Prostate gland (tissue), 2 donors: ENCODE data around the gene SVOP. TPM values are rescaled to one million over a fixed set of nuclear protein-coding genes. Genes with fewer than 3 reads are reported as not detected.

ENCODE experiments used
- DNase-seq: peaks from one replicate; pipeline ENCODE4 v3.0.0-alpha.2; 2019; ENCODE audit warnings: low spot score
- H3K27ac ChIP-seq, 2 donors: fragments of 200-600 bp; sonication (generic); 2 replicates each; pipeline ENCODE4 v1.5.1; 2017 to 2019
- H3K27me3 ChIP-seq: fragments of 200-600 bp; sonication (generic); replicated peaks from 2 replicates; pipeline ENCODE4 v1.5.1; 2019; ENCODE audit not compliant: insufficient read depth
- H3K36me3 ChIP-seq, 2 donors: fragments of 200-600 bp; sonication (generic); 1 replicate in 1 of 2; 2 replicates in 1 of 2; pipeline versions ENCODE4 v1.5.1 to v1.8.1; 2017 to 2019
- H3K4me1 ChIP-seq: fragments of 200-600 bp; sonication (generic); replicated peaks from 2 replicates; pipeline ENCODE4 v1.5.1; 2019
- H3K4me3 ChIP-seq, 2 donors: fragments of 200-600 bp; sonication (generic); 2 replicates each; pipeline ENCODE4 v1.5.1; 2017 to 2019
- H3K9me3 ChIP-seq: fragments of 200-600 bp; sonication (generic); 2 replicates; pipeline ENCODE4 v1.5.1; 2017
- POLR2A ChIP-seq: fragments of 450-650 bp; IDR thresholded peaks from one replicate; pipeline ENCODE4 v1.6.1; 2016; ENCODE audit warnings: antibody characterized with exemption, mild to moderate bottlenecking
- POLR2AphosphoS5 ChIP-seq: sonication (generic); formaldehyde crosslinking; IDR thresholded peaks from one replicate; pipeline ENCODE4 v1.6.1; 2017; ENCODE audit warnings: antibody characterized with exemption
- whole genome bisulfite sequencing: methylation state at CpG from one replicate; pipeline ENCODE4 v1.1.5; 2018; 5-methylcytosine and 5-hydroxymethylcytosine counted together
- intact Hi-C: fragments of 100-400 bp; cut with DNase I; formaldehyde crosslinking; loops from one replicate; pipeline ENCODE4 v1.14.2; 2022
- total RNA-seq, 2 donors: library from RNA; depleted of rRNA; stranded (reverse); fragments of >200 nt; gene quantifications; one replicate each; pipeline ENCODE4 v1.1.0, GENCODE V29; 2016
- TF ChIP-seq, protein P1 (sequence below), 4 experiments: fragments of 200-600 bp in 2 of 4; fragments of 450-650 bp in 2 of 4; sonication (generic) in 2 of 4; IDR thresholded peaks; 1 replicate in 3 of 4; 2 replicates in 1 of 4; pipeline ENCODE4 v1.5.1; 2016 to 2019; ENCODE audit warnings: antibody characterized with exemption in 4 of 4, mild to moderate bottlenecking in 2 of 4, moderate library complexity in 2 of 4

Gene SVOP
- total RNA-seq, 2 donors from 2014 or later, result 0.06 TPM; not detected in 1

DNA sequence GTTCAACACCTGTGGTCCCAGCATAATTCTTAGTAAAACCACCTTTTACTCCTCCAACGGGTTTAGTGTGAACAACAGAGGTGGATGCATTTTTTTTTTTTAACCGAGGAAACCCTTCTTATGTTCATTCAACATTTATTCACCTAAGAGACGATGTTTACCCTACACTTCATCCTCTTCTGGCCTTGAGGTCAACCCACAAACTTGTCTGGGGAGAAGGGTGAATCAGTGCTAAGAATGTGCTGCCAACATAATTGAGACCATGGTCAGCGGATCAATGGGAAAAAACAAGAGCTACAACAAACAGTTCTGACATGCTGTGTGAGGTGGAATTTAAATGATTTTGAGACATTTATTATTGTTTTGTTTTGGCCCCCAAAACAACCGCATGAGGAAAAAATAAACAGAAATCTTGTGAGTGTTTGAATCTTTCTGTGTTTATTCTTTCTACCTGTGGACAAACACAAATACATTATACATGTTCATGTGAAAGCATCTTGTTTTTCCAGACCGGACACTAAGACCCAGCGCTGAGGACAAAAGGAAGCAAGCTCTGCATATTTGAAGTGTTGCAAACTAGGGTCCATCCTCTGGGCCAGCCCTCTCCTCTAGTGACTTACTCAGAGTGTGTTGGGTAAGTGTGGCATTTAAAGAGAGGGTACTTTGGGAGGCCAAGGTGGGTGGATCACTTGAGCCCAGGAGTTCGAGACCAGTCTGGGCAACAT, 26.4 kb upstream of the SVOP start:
- 64% methylated on average over 8 of the region's 8 CpGs for WGBS
- no peaks in the 10 kb centered on the region for H3K27me3 ChIP-seq
- H3K4me3 ChIP-seq, result no peak overlapping the region
- H3K9me3 ChIP-seq, result no peaks in the 10 kb centered on the region
- DNase-seq, result no peak
- TF ChIP-seq, protein P1, sequence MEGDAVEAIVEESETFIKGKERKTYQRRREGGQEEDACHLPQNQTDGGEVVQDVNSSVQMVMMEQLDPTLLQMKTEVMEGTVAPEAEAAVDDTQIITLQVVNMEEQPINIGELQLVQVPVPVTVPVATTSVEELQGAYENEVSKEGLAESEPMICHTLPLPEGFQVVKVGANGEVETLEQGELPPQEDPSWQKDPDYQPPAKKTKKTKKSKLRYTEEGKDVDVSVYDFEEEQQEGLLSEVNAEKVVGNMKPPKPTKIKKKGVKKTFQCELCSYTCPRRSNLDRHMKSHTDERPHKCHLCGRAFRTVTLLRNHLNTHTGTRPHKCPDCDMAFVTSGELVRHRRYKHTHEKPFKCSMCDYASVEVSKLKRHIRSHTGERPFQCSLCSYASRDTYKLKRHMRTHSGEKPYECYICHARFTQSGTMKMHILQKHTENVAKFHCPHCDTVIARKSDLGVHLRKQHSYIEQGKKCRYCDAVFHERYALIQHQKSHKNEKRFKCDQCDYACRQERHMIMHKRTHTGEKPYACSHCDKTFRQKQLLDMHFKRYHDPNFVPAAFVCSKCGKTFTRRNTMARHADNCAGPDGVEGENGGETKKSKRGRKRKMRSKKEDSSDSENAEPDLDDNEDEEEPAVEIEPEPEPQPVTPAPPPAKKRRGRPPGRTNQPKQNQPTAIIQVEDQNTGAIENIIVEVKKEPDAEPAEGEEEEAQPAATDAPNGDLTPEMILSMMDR (IDR thresholded peaks at IDR 0.05), result no peak
- TF ChIP-seq POLR2A (no peak), POLR2AphosphoS5 (no peak)
- H3K36me3 ChIP-seq, result no peaks in the 10 kb centered on the region
- no peak overlapping the region for H3K27ac ChIP-seq
- no peaks in the 10 kb centered on the region for H3K4me1 ChIP-seq
- intact Hi-C loops, result no loop called here

DNA sequence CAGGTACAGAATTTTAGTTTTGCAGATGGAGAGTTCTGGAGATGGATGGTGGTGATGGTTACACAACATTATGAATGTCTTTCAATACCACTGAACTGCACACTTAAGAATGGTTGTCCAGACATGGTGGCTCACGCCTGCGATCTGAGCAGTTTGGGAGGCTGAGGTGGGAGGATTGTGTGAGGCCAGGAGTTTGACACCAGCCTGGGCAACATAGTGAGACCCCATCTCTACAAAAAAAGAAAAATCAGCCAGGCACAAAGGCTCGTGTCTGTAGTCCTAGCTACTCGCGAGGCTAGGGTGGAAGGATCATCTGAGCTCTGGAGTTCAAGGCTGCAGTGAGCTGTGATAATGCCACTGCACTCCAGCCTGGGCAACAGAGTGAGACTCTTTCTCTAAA, 23.4 kb upstream of the SVOP start:
- TF ChIP-seq POLR2A, result no peak
- no peak for TF ChIP-seq POLR2AphosphoS5
- TF ChIP-seq, protein P1 (IDR thresholded peaks at IDR 0.05), result no peak
- WGBS, result 85% methylated on average over 5 of the region's 5 CpGs
- Histone ChIP-seq H3K4me3 (no peak overlapping the region), H3K27me3 (no peaks in the 10 kb centered on the region), H3K4me1 (no peaks in the 10 kb centered on the region), H3K27ac (no peak overlapping the region), H3K36me3 (no peaks in the 10 kb centered on the region), H3K9me3 (no peaks in the 10 kb centered on the region)
- intact Hi-C loops, result no loop called here
- no peak for DNase-seq

DNA sequence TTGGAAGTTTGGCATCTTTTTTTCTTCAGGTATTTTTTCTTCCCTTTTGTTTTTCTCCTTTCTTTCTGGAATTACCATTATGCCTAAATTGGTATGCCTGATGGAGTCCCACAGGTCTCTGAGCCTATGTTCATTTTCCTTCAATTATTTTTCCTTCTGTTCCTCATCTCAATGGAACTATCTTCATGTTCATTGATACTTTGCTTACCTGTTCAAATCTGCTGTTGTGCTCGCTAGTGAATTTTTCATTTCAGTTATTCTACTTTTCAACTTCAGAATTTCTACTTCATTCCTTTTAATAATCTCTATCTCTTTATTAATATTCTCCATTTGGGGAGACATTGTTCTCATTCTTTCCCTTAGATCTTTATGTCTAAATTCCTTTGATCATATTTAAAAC, 16.1 kb upstream of the SVOP start:
- no peaks in the 10 kb centered on the region for H3K9me3 ChIP-seq
- intact Hi-C loops, result no loop called here
- no peak overlapping the region for H3K4me3 ChIP-seq
- H3K27ac ChIP-seq, result no peak overlapping the region
- no peaks in the 10 kb centered on the region for H3K27me3 ChIP-seq
- no peaks in the 10 kb centered on the region for H3K4me1 ChIP-seq
- H3K36me3 ChIP-seq, result no peaks in the 10 kb centered on the region
- TF ChIP-seq, protein P1 (IDR thresholded peaks at IDR 0.05), result no peak
- no peak for TF ChIP-seq POLR2AphosphoS5
- TF ChIP-seq POLR2A, result no peak
- DNase-seq, result no peak
- 92% methylated on average over 1 of the region's 1 CpG for WGBS

- intact Hi-C loops, result no loop called here
- 34% methylated on average over 7 of the region's 7 CpGs for WGBS
Measured at GRCh38 chr12:109033239-109034196, 12.7 kb upstream of the SVOP start.

More at GRCh38 chr12:109033239-109034196, 12.7 kb upstream of the SVOP start:
- Histone ChIP-seq H3K4me1 (no peaks in the 10 kb centered on the region), H3K4me3 (no peak overlapping the region), H3K27me3 (no peaks in the 10 kb centered on the region), H3K36me3 (no peaks in the 10 kb centered on the region), H3K9me3 (no peaks in the 10 kb centered on the region), H3K27ac (no peak overlapping the region)
- DNase-seq, result no peak
- no peak for TF ChIP-seq POLR2A
- no peak for TF ChIP-seq POLR2AphosphoS5
- TF ChIP-seq, protein P1 (IDR thresholded peaks at IDR 0.05), result no peak
